ENCODE data around the gene PXK. TPM values are rescaled to one million over a fixed set of nuclear protein-coding genes. Genes with fewer than 3 reads are reported as not detected.
"Not testable (repeated sequence)": the region's sequence is repeated elsewhere in the genome, so short reads cannot be mapped to it uniquely, and the experiment has no call there.

Gene PXK
- total RNA-seq, result 10 to 100 TPM; 22.2 to 24.0 TPM

- H3K4me3 Mint-ChIP-seq, result peak within 1 kb of the TSS; percentile 100
- no peaks in the 10 kb centered on the region for H3K9me3 Mint-ChIP-seq
- peaks cover 38% of the 10 kb centered on the region for H3K4me1 Mint-ChIP-seq
- no peaks in the 10 kb centered on the region for H3K27me3 Mint-ChIP-seq
- peaks cover 13% of the 10 kb centered on the region for H3K36me3 Mint-ChIP-seq
- peak; percentile 87 for DNase-seq
- H3K27ac Mint-ChIP-seq, result peak within 1 kb of the TSS; percentile 87
These were observed at the start of gene PXK for GRCh38 chr3:58332575-58333188. Gene PXK (plus strand): TSS chr3:58332892. CDS start chr3:58332989, 97 bp downstream.

GRCh38 chr3:58285334-58285733 lies 47.4 kb upstream of the PXK start:
- Mint-ChIP-seq H3K4me1 (no peaks in the 10 kb centered on the region), H3K27me3 (no peaks in the 10 kb centered on the region), H3K36me3 (peaks cover 5% of the 10 kb centered on the region), H3K4me3 (no peak overlapping the region), H3K9me3 (no peaks in the 10 kb centered on the region), H3K27ac (no peak overlapping the region)
- no peak for DNase-seq

- Mint-ChIP-seq H3K9me3 (no peaks in the 10 kb centered on the region), H3K27me3 (no peaks in the 10 kb centered on the region), H3K27ac (no peak overlapping the region), H3K4me3 (no peak overlapping the region), H3K36me3 (peaks cover 5% of the 10 kb centered on the region), H3K4me1 (no peaks in the 10 kb centered on the region)
- DNase-seq, result no peak
These were observed 45.3 kb upstream of the PXK start for GRCh38 chr3:58287354-58287753.

- Mint-ChIP-seq H3K27me3 (no peaks in the 10 kb centered on the region), H3K4me1 (no peaks in the 10 kb centered on the region), H3K36me3 (peaks cover 5% of the 10 kb centered on the region), H3K27ac (no peak overlapping the region), H3K4me3 (no peak overlapping the region), H3K9me3 (no peaks in the 10 kb centered on the region)
- no peak for DNase-seq
These were observed 44.5 kb upstream of the PXK start for GRCh38 chr3:58288011-58288728.

GRCh38 chr3:58288964-58289613 lies 43.6 kb upstream of the PXK start:
- H3K27ac Mint-ChIP-seq, H3K9me3 Mint-ChIP-seq, DNase-seq, H3K4me3 Mint-ChIP-seq, H3K27me3 Mint-ChIP-seq, H3K4me1 Mint-ChIP-seq, H3K36me3 Mint-ChIP-seq: not testable (repeated sequence)

DNA sequence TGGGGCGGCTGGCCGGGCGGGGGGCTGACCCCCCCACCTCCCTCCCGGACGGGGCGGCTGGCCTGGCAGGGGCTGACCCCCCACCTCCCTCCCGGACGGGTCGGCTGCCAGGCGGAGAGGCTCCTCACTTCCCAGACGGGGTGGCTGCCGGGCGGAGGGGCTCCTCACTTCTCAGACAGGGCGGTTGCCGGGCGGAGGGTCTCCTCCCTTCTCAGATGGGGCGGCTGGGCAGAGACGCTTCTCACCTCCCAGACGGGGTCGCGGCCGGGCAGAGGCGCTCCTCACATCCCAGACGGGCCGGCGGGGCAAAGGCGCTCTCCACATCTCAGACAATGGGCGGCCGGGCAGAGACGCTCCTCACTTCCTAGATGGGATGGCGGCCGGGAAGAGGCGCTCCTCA lies 42.2 kb upstream of the PXK start:
- DNase-seq, H3K27me3 Mint-ChIP-seq, H3K4me1 Mint-ChIP-seq, H3K9me3 Mint-ChIP-seq, H3K36me3 Mint-ChIP-seq, H3K4me3 Mint-ChIP-seq, H3K27ac Mint-ChIP-seq: not testable (repeated sequence)

GRCh38 chr3:58291671-58292338 lies 40.9 kb upstream of the PXK start:
- Mint-ChIP-seq H3K27ac (no peak overlapping the region), H3K36me3 (peaks cover 7% of the 10 kb centered on the region), H3K27me3 (no peaks in the 10 kb centered on the region), H3K4me3 (no peak overlapping the region), H3K9me3 (peaks cover 3% of the 10 kb centered on the region), H3K4me1 (no peaks in the 10 kb centered on the region)
- no peak for DNase-seq

- Mint-ChIP-seq H3K4me1 (no peaks in the 10 kb centered on the region), H3K27ac (peak overlapping the region; percentile 55), H3K27me3 (no peaks in the 10 kb centered on the region), H3K4me3 (no peak overlapping the region), H3K36me3 (peaks cover 7% of the 10 kb centered on the region), H3K9me3 (peaks cover 3% of the 10 kb centered on the region)
- no peak for DNase-seq
These were observed 39.8 kb upstream of the PXK start for GRCh38 chr3:58292866-58293265.

DNA sequence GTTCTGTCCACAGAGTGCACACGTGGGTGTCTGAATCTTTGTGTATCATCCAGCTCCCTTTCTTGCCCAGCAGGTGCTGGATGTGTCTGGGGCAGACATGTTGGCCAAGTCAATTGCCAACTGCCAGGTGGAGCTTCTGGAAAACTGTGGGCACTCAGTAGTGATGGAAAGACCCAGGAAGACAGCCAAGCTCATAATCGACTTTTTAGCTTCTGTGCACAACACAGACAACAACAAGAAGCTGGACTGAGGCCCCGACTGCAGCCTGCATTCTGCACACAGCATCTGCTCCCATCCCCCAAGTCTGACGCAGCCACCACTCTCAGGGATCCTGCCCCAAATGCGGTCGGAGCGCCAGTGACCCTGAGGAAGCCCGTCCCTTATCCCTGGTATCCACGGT lies 39.2 kb upstream of the PXK start:
- DNase-seq, result no peak
- Mint-ChIP-seq H3K4me3 (no peak overlapping the region), H3K27me3 (no peaks in the 10 kb centered on the region), H3K9me3 (peaks cover 3% of the 10 kb centered on the region), H3K4me1 (no peaks in the 10 kb centered on the region), H3K36me3 (peaks cover 7% of the 10 kb centered on the region), H3K27ac (no peak overlapping the region)

GRCh38 chr3:58296269-58296668 lies 36.4 kb upstream of the PXK start:
- Mint-ChIP-seq H3K4me1 (no peaks in the 10 kb centered on the region), H3K36me3 (peaks cover 7% of the 10 kb centered on the region), H3K4me3 (no peak overlapping the region), H3K27ac (no peak overlapping the region), H3K9me3 (peaks cover 3% of the 10 kb centered on the region), H3K27me3 (peaks cover 15% of the 10 kb centered on the region)
- DNase-seq, result no peak

DNA sequence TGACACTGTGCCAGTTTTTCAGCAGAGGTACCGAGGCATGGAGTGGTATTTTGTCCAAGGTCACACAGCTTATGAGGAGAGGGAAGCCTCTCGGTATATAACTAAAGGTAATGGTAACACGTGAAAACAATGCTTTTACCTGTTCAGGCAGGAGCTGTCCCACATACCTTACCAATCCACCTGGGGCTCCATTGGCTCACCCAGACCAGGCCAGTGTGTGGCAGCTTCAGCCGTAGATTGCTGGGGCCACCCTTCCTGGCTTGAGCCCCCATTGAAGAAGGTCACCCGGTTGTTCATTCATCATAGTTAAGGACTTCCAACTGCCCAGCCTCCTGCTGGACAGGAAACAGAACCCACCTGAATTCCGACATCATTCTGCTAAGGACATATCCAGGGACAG lies 35.8 kb upstream of the PXK start:
- H3K27ac Mint-ChIP-seq, result no peak overlapping the region
- no peak overlapping the region for H3K4me3 Mint-ChIP-seq
- H3K36me3 Mint-ChIP-seq, result peaks cover 9% of the 10 kb centered on the region
- no peaks in the 10 kb centered on the region for H3K4me1 Mint-ChIP-seq
- DNase-seq, result no peak
- peaks cover 21% of the 10 kb centered on the region for H3K27me3 Mint-ChIP-seq
- peaks cover 6% of the 10 kb centered on the region for H3K9me3 Mint-ChIP-seq

- DNase-seq, result no peak
- Mint-ChIP-seq H3K4me1 (no peaks in the 10 kb centered on the region), H3K27ac (no peak overlapping the region), H3K36me3 (peaks cover 9% of the 10 kb centered on the region), H3K4me3 (no peak overlapping the region), H3K27me3 (peaks cover 27% of the 10 kb centered on the region), H3K9me3 (peaks cover 6% of the 10 kb centered on the region)
These were observed 34.5 kb upstream of the PXK start for GRCh38 chr3:58298190-58298589.

DNA sequence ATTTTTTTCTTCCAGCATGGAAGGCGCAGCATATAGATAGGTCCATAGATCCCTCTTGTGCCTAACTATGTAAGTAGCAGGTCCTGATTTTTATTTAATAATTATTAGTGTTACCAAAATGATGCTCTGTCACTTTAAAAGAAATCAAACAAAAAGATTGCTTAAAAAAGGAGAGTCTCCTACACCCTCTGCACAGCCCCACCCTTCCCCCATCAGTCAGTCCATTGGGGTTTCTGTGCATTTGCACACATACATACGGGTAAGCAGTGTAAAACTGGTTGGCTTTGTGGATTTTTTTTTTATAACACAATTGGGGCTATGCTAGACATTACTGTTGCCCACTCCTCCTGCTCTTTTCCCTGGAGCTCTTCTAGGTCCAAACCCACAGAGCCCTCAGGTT lies 33.6 kb upstream of the PXK start:
- Mint-ChIP-seq H3K36me3 (peaks cover 6% of the 10 kb centered on the region), H3K4me3 (no peak overlapping the region), H3K27ac (no peak overlapping the region), H3K9me3 (peaks cover 6% of the 10 kb centered on the region), H3K27me3 (peaks cover 27% of the 10 kb centered on the region), H3K4me1 (no peaks in the 10 kb centered on the region)
- DNase-seq, result no peak

GRCh38 chr3:58299839-58300516 lies 32.7 kb upstream of the PXK start:
- Mint-ChIP-seq H3K4me3 (no peak overlapping the region), H3K27ac (no peak overlapping the region), H3K4me1 (no peaks in the 10 kb centered on the region), H3K27me3 (peaks cover 27% of the 10 kb centered on the region), H3K36me3 (peaks cover 4% of the 10 kb centered on the region), H3K9me3 (peaks cover 6% of the 10 kb centered on the region)
- DNase-seq, result no peak

Measured in activated naive CD8-positive, alpha-beta T cell treated with anti-CD3 and anti-CD28 coated beads for 36 hours (primary cell).